Adrenal gland (tissue), 5 donors: ENCODE measurements around the gene SPSB4.

Source experiments
- POLR2A ChIP-seq, 2 donors: fragments of 450-650 bp; IDR thresholded peaks; one replicate each; pipeline ENCODE4 v1.6.1; 2017; ENCODE audit warnings: antibody characterized with exemption in 2 of 2, mild to moderate bottlenecking in 2 of 2, moderate library complexity in 1 of 2
- TF ChIP-seq, protein P1 (sequence below), 6 experiments: fragments of 450-650 bp in 4 of 6; fragments of 200-600 bp in 2 of 6; sonication (generic) in 1 of 6; IDR thresholded peaks; 1 replicate in 5 of 6; 2 replicates in 1 of 6; pipeline versions ENCODE4 v1.5.1 to v1.8.0; 2016 to 2021; ENCODE audit warnings: antibody characterized with exemption in 6 of 6, mild to moderate bottlenecking in 2 of 6, moderate library complexity in 1 of 6
- donor health status: DM: no; HTN: no; CAD: no.

DNA sequence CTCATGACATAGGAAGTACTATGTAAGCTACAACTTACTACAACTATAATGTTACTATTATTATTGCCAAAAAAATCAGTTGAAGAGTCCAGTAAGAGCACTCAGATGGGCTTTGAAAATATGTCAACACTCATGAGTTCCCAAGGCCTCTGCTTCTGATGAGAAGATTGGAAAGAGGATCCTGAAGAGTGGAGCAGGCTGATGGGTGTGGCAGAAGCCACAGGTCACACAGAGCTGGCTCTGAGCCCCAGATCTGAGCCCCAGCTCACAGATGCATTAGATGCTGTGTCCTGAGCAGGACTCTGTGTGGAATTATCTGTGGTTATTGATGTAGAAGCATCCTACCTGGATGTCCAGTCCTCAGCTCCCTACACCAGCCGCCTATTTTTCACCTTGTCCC is 65.6 kb downstream of the SPSB4 start:
- TF ChIP-seq, protein P1, sequence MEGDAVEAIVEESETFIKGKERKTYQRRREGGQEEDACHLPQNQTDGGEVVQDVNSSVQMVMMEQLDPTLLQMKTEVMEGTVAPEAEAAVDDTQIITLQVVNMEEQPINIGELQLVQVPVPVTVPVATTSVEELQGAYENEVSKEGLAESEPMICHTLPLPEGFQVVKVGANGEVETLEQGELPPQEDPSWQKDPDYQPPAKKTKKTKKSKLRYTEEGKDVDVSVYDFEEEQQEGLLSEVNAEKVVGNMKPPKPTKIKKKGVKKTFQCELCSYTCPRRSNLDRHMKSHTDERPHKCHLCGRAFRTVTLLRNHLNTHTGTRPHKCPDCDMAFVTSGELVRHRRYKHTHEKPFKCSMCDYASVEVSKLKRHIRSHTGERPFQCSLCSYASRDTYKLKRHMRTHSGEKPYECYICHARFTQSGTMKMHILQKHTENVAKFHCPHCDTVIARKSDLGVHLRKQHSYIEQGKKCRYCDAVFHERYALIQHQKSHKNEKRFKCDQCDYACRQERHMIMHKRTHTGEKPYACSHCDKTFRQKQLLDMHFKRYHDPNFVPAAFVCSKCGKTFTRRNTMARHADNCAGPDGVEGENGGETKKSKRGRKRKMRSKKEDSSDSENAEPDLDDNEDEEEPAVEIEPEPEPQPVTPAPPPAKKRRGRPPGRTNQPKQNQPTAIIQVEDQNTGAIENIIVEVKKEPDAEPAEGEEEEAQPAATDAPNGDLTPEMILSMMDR (IDR thresholded peaks at IDR 0.05): no peak
- no peak for TF ChIP-seq POLR2A (IDR thresholded peaks at IDR 0.05)
